GM12878 (cell line): ENCODE data around the gene MLIP. TPM values are rescaled to one million over a fixed set of nuclear protein-coding genes. Genes with fewer than 3 reads are reported as not detected.
"Not testable (repeated sequence)": the region's sequence is repeated elsewhere in the genome, so short reads cannot be mapped to it uniquely, and the experiment has no call there.

Experiments
- ATAC-seq: fragments of 200-7000 bp; cut with Tn5 transposase; 3 replicates; pipeline ENCODE4 v1.9.1; 2020; ENCODE audit warnings: mild to moderate bottlenecking, moderate library complexity
- BruUV-seq: library from RNA; stranded (reverse); fragments of 400-500 nt; replicated peaks from 2 replicates; lab custom pipeline; 2021; lab: Mats Ljungman, UMichigan
- CTCF ChIA-PET: fragments of 300-600 bp; sonication (Branson Sonifier 250); formaldehyde crosslinking; extraction: SDS; loops from one replicate; lab custom pipeline; 2021; ENCODE audit warnings: inconsistent platforms; lab: Yijun Ruan, JAX
- POLR2A ChIA-PET: fragments of 350-600 bp; formaldehyde crosslinking; extraction: SDS; loops from one replicate; lab custom pipeline; 2021; ENCODE audit warnings: inconsistent platforms; lab: Charles Lee
- RAD21 ChIA-PET: fragments of 300-600 bp; sonication (Branson Sonifier 250); formaldehyde crosslinking; loops from one replicate; lab custom pipeline; 2023; ENCODE audit warnings: antibody characterized with exemption; ENCODE audit not compliant: unreplicated experiment; lab: Charles Lee
- SMC1A ChIA-PET: fragments of 300-600 bp; sonication (Branson Sonifier 250); formaldehyde crosslinking; loops from one replicate; lab custom pipeline; 2023; ENCODE audit not compliant: unreplicated experiment, uncharacterized antibody; lab: Charles Lee
- DNase-seq: peaks from one replicate; pipeline ENCODE4 v3.0.0-alpha.2; 2011; ENCODE audit warnings: low read depth, low spot score
- FAIRE-seq: peaks from 3 replicates; lab custom pipeline; 2011; peaks lifted over from hg19 to GRCh38; lab: Jason Lieb, UNC
- H2AFZ ChIP-seq: 2 replicates; pipeline ENCODE4 v1.6.0; 2011; ENCODE audit warnings: low read depth, low read length, control low read depth; ENCODE audit not compliant: control insufficient read depth
- H3K27ac ChIP-seq: 2 replicates; pipeline ENCODE4 v1.5.1; 2011; ENCODE audit warnings: control low read depth; ENCODE audit not compliant: control insufficient read depth, insufficient read depth
- H3K27me3 ChIP-seq, 2 experiments: replicated peaks in 1 of 2; 2 replicates each; pipeline versions ENCODE4 v1.6.0 to v1.6.1; 2011; ENCODE audit warnings: low read length in 1 of 2; ENCODE audit not compliant: control insufficient read depth in 2 of 2, insufficient read depth in 2 of 2
- H3K36me3 ChIP-seq, 2 experiments: 2 replicates each; pipeline ENCODE4 v1.5.1; 2011; ENCODE audit warnings: low read length in 1 of 2; ENCODE audit not compliant: control insufficient read depth in 2 of 2, insufficient read depth in 2 of 2
- H3K4me1 ChIP-seq: 2 replicates; pipeline ENCODE4 v1.6.1; 2011; ENCODE audit warnings: mild to moderate bottlenecking, low read length, moderate library complexity, mixed read lengths; ENCODE audit not compliant: control insufficient read depth, insufficient read depth
- H3K4me2 ChIP-seq: 2 replicates; pipeline ENCODE4 v1.6.0; 2011; ENCODE audit warnings: control low read depth; ENCODE audit not compliant: control insufficient read depth, insufficient read depth
- H3K4me3 ChIP-seq: fragments of 200-600 bp; sonication (generic); 2 replicates; pipeline ENCODE4 v1.5.1; 2016
- H3K79me2 ChIP-seq: 2 replicates; pipeline ENCODE4 v1.6.0; 2011; ENCODE audit warnings: low read length; ENCODE audit not compliant: control insufficient read depth, insufficient read depth
- H3K9ac ChIP-seq: 2 replicates; pipeline ENCODE4 v1.8.0; 2011; ENCODE audit warnings: low read length, control low read depth, mixed read lengths; ENCODE audit not compliant: control insufficient read depth, insufficient read depth
- H3K9me3 ChIP-seq: replicated peaks from 3 replicates; pipeline ENCODE4 v1.5.1; 2011; ENCODE audit warnings: mild to moderate bottlenecking, low read length; ENCODE audit not compliant: control insufficient read depth, insufficient read depth
- H4K20me1 ChIP-seq: 2 replicates; pipeline ENCODE4 v1.6.0; 2011; ENCODE audit not compliant: control insufficient read depth, insufficient read depth
- CTCF ChIP-seq, 3 experiments: IDR thresholded peaks in 2 of 3; conservative IDR thresholded peaks in 1 of 3; 2 replicates each; pipeline ENCODE4 v1.5.1; 2011; ENCODE audit warnings: low read depth in 3 of 3, low read length in 3 of 3, mild to moderate bottlenecking in 3 of 3, control low read depth in 2 of 3, moderate library complexity in 2 of 3, inconsistent platforms in 1 of 3, mixed read lengths in 1 of 3; ENCODE audit not compliant: control insufficient read depth in 2 of 3, insufficient read depth in 1 of 3; ENCODE audit errors: extremely low read depth in 1 of 3
- ZBTB33 ChIP-seq: fragments of 450-650 bp; IDR thresholded peaks from 2 replicates; pipeline ENCODE4 v1.6.1; 2017; ENCODE audit warnings: mild to moderate bottlenecking
- ZNF592 ChIP-seq: fragments of 450-650 bp; IDR thresholded peaks from 2 replicates; pipeline ENCODE4 v1.6.1; 2017; ENCODE audit warnings: mild to moderate bottlenecking, moderate library complexity
- ZSCAN29 ChIP-seq: fragments of 450-650 bp; IDR thresholded peaks from 2 replicates; pipeline ENCODE4 v1.6.1; 2017; ENCODE audit warnings: mild to moderate bottlenecking, moderate library complexity
- WGBS: methylation state at CpG from one replicate; pipeline ENCODE4 v1.1.6; 2016; ENCODE audit warnings: low lambda C conversion rate; ENCODE audit not compliant: insufficient replicate concordance, insufficient coverage; ENCODE audit errors: missing lambda C conversion rate; 5-methylcytosine and 5-hydroxymethylcytosine counted together
- in situ Hi-C: fragments of 300-500 bp; cut with MboI; formaldehyde crosslinking; loops from 9 replicates; pipeline ENCODE4 v1.14.3; 2018; ENCODE audit warnings: mixed read lengths
- intact Hi-C: fragments of 100-400 bp; cut with micrococcal nuclease; formaldehyde crosslinking; loops from one replicate; pipeline ENCODE4 v1.14.2; 2022; ENCODE audit not compliant: unreplicated experiment
- polyA plus RNA-seq, 11 experiments: library from polyadenylated mRNA; depleted of rRNA in 4 of 11; unstranded in 6 of 11; stranded (reverse) in 5 of 11; fragments of >200 nt; fragmentation: Nextera tagmentation in 4 of 11; fragmentation: Illumina TruSeq in 1 of 11; extraction: Ambion mirVana in 4 of 11; extraction: Trizol in 1 of 11; gene quantifications; 1 replicate in 1 of 11; 2 replicates in 10 of 11; pipeline versions ENCODE4 v1.2.1 to v1.2.3, GENCODE V29; 2011 to 2016; ENCODE audit warnings: inconsistent platforms in 2 of 11, missing spikeins in 2 of 11, low read depth in 1 of 11
- total RNA-seq, 4 experiments: library from RNA; depleted of rRNA in 3 of 4; stranded (reverse); fragments of >200 nt in 3 of 4; fragmentation: Illumina TruSeq in 1 of 4; extraction: Trizol in 1 of 4; gene quantifications; 2 replicates each; pipeline versions ENCODE4 v1.2.1 to v1.2.3, GENCODE V29; 2013 to 2021

MLIP gene
- total and polyA plus RNA-seq, 10 of the 15 experiments (the other 5 are each of a cell fraction or from before 2014, with no cell fraction given): not detected

- TF ChIP-seq ZNF592: no peak
These were observed 85.7 kb downstream of the MLIP start (continued) for GRCh38 chr6:54196905-54197304.

- BruUV-seq: no TSS peak
- FAIRE-seq (no peak), DNase-seq (no peak), ATAC-seq (no peak)
- Histone ChIP-seq H4K20me1 (no peaks in the 10 kb centered on the region), H3K4me2 (no peak overlapping the region), H3K36me3 (no peaks in the 10 kb centered on the region), H3K27ac (no peak overlapping the region), H3K27me3 (no peaks in the 10 kb centered on the region; a peak in 1 of 4 replicates), H3K79me2 (no peaks in the 10 kb centered on the region), H3K4me3 (no peak overlapping the region), H3K9me3 (no peaks in the 10 kb centered on the region), H3K9ac (no peak overlapping the region), H2AFZ (no peak overlapping the region), H3K4me1 (no peaks in the 10 kb centered on the region)
- WGBS: 7% methylated on average over 3 of the region's 3 CpGs
- ChIA-PET RAD21 (no interaction called here), POLR2A (no interaction called here), CTCF (no interaction called here), SMC1A (no interaction called here)
- in situ Hi-C loops: no loop called here
- intact Hi-C loops: no loop called here
- TF ChIP-seq CTCF (IDR thresholded peaks at IDR 0.05 in 2 of 3, conservative IDR thresholded peaks at IDR 0.05 in 1 of 3; ENCODE audit: control insufficient read depth in 2 of 3, extremely low read depth in 1 of 3, insufficient read depth in 1 of 3, low read depth in 3 of 3, low read length in 3 of 3) (no peak), ZSCAN29 (no peak), ZBTB33 (no peak)
These were observed 86.9 kb downstream of the MLIP start for GRCh38 chr6:54198134-54198533.

GRCh38 chr6:54203474-54204035, 92.3 kb downstream of the MLIP start:
- RAD21 ChIA-PET, H3K9me3 ChIP-seq, H3K36me3 ChIP-seq, ATAC-seq, H2AFZ ChIP-seq, H3K4me3 ChIP-seq, in situ Hi-C loops, POLR2A ChIA-PET, H3K79me2 ChIP-seq, SMC1A ChIA-PET, H3K4me2 ChIP-seq, H3K27me3 ChIP-seq, intact Hi-C loops, H4K20me1 ChIP-seq, H3K27ac ChIP-seq, BruUV-seq, DNase-seq, FAIRE-seq, H3K4me1 ChIP-seq, H3K9ac ChIP-seq: not testable (repeated sequence)
- WGBS: 72% methylated on average over 11 of the region's 16 CpGs
- CTCF ChIA-PET: interaction anchor here (0.6 kb wide), 1 partner anchor 866 kb away, joined by 5 read pairs; no protein-coding TSS in a partner anchor
